SK-N-SH treated with all-trans-retinoic acid at 6 μM for 48 hours (cell line): Measurements from ENCODE around the gene GMEB2.

Experiments
- ARNTL ChIP-seq: fragments of 450-650 bp; formaldehyde crosslinking; IDR thresholded peaks from 2 replicates; pipeline ENCODE4 v1.5.0; 2020; ENCODE audit warnings: low read depth, mild to moderate bottlenecking, moderate library complexity, borderline replicate concordance
- CSDC2 ChIP-seq: fragments of 250-450 bp; sonication (Bioruptor Pico); IDR thresholded peaks from 2 replicates; pipeline ENCODE4 v1.5.0; 2020; ENCODE audit warnings: mild to moderate bottlenecking, moderate library complexity
- GLIS3 ChIP-seq: fragments of 250-450 bp; sonication (Bioruptor Pico); IDR thresholded peaks from 2 replicates; pipeline ENCODE4 v1.5.0; 2020; ENCODE audit warnings: mild to moderate bottlenecking, moderate library complexity
- PPARA ChIP-seq: fragments of 250-450 bp; sonication (Bioruptor Pico); IDR thresholded peaks from 2 replicates; pipeline ENCODE4 v1.5.0; 2020; ENCODE audit warnings: mild to moderate bottlenecking, borderline replicate concordance
- RARB ChIP-seq: fragments of 250-450 bp; sonication (Bioruptor Pico); IDR thresholded peaks from 2 replicates; pipeline ENCODE4 v1.8.0; 2021; ENCODE audit warnings: mild to moderate bottlenecking, moderate library complexity
- TCF4 ChIP-seq: fragments of 250-450 bp; sonication (Bioruptor Pico); IDR thresholded peaks from 2 replicates; pipeline ENCODE4 v1.8.0; 2021; ENCODE audit warnings: mild to moderate bottlenecking, moderate library complexity, borderline replicate concordance
- ZFP30 ChIP-seq: fragments of 450-650 bp; formaldehyde crosslinking; IDR thresholded peaks from 2 replicates; pipeline ENCODE4 v1.5.0; 2022; ENCODE audit warnings: mild to moderate bottlenecking, moderate library complexity
- TF ChIP-seq, protein P1 (sequence below): fragments of 250-450 bp; sonication (Bioruptor Pico); IDR thresholded peaks from 2 replicates; pipeline ENCODE4 v1.5.1; 2021; ENCODE audit warnings: mild to moderate bottlenecking, moderate library complexity
- TF ChIP-seq, protein P2 (sequence below): fragments of 250-450 bp; sonication (Bioruptor Pico); IDR thresholded peaks from 2 replicates; pipeline ENCODE4 v1.8.0; 2021; ENCODE audit warnings: low read depth, mild to moderate bottlenecking, moderate library complexity, borderline replicate concordance
- TF ChIP-seq, protein P3 (sequence below): fragments of 250-450 bp; sonication (Bioruptor Pico); IDR thresholded peaks from 2 replicates; pipeline ENCODE4 v1.8.0; 2020; ENCODE audit warnings: mild to moderate bottlenecking, moderate library complexity, borderline replicate concordance

DNA sequence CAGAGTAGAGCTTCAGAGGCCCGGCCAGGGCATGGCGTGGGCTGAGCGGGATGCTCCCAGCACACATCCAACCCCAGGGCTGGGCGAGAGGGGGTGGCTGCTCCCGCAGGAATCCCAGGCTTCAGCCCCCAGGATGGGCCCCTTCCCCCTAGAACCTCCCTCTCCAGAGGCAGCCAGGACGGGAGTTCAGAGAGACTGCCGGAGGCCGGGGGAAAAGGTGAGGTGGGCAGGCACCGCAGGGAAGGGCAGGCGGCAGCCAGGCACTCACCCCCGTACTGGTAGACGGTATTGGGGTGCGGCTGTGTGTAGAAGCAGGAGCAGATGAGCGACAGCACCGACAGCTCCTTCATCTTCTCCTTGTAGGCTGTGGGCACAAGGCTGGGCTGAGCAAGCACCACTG, 17.0 kb upstream of the GMEB2 start:
- TF ChIP-seq RARB (CRISPR knock-in tag), result no peak
- TF ChIP-seq, protein P1, sequence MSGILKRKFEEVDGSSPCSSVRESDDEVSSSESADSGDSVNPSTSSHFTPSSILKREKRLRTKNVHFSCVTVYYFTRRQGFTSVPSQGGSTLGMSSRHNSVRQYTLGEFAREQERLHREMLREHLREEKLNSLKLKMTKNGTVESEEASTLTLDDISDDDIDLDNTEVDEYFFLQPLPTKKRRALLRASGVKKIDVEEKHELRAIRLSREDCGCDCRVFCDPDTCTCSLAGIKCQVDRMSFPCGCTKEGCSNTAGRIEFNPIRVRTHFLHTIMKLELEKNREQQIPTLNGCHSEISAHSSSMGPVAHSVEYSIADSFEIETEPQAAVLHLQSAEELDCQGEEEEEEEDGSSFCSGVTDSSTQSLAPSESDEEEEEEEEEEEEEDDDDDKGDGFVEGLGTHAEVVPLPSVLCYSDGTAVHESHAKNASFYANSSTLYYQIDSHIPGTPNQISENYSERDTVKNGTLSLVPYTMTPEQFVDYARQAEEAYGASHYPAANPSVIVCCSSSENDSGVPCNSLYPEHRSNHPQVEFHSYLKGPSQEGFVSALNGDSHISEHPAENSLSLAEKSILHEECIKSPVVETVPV (CRISPR knock-in tag), result no peak
- TF ChIP-seq, protein P2, sequence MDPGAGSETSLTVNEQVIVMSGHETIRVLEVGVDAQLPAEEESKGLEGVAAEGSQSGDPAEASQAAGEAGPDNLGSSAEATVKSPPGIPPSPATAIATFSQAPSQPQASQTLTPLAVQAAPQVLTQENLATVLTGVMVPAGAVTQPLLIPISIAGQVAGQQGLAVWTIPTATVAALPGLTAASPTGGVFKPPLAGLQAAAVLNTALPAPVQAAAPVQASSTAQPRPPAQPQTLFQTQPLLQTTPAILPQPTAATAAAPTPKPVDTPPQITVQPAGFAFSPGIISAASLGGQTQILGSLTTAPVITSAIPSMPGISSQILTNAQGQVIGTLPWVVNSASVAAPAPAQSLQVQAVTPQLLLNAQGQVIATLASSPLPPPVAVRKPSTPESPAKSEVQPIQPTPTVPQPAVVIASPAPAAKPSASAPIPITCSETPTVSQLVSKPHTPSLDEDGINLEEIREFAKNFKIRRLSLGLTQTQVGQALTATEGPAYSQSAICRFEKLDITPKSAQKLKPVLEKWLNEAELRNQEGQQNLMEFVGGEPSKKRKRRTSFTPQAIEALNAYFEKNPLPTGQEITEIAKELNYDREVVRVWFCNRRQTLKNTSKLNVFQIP (CRISPR knock-in tag), result no peak
- TF ChIP-seq ARNTL (CRISPR knock-in tag), result no peak
- no peak for TF ChIP-seq GLIS3 (CRISPR knock-in tag)
- no peak for TF ChIP-seq ZFP30 (CRISPR knock-in tag)
- TF ChIP-seq, protein P3, sequence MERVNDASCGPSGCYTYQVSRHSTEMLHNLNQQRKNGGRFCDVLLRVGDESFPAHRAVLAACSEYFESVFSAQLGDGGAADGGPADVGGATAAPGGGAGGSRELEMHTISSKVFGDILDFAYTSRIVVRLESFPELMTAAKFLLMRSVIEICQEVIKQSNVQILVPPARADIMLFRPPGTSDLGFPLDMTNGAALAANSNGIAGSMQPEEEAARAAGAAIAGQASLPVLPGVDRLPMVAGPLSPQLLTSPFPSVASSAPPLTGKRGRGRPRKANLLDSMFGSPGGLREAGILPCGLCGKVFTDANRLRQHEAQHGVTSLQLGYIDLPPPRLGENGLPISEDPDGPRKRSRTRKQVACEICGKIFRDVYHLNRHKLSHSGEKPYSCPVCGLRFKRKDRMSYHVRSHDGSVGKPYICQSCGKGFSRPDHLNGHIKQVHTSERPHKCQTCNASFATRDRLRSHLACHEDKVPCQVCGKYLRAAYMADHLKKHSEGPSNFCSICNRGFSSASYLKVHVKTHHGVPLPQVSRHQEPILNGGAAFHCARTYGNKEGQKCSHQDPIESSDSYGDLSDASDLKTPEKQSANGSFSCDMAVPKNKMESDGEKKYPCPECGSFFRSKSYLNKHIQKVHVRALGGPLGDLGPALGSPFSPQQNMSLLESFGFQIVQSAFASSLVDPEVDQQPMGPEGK, result no peak
- TF ChIP-seq CSDC2 (CRISPR knock-in tag), result no peak
- no peak for TF ChIP-seq PPARA
- TF ChIP-seq TCF4 (CRISPR knock-in tag), result no peak
